ENCODE data around the gene FAM13A. TPM values are rescaled to one million over a fixed set of nuclear protein-coding genes. Genes with fewer than 3 reads are reported as not detected.
"Not testable (repeated sequence)": the region's sequence is repeated elsewhere in the genome, so short reads cannot be mapped to it uniquely, and the experiment has no call there.

The FAM13A gene
- 15.1 and 15.5 TPM in 2 replicates for total RNA-seq (2014; rRNA removed; shearing (Covaris generic))
- 11.7 and 13.2 TPM in 2 replicates for polyA plus RNA-seq (2015; cell fraction: cytosol; rRNA removed)
- 19.2 and 26.7 TPM in 2 replicates for polyA plus RNA-seq (2015; cell fraction: nucleus; rRNA removed)

DNA sequence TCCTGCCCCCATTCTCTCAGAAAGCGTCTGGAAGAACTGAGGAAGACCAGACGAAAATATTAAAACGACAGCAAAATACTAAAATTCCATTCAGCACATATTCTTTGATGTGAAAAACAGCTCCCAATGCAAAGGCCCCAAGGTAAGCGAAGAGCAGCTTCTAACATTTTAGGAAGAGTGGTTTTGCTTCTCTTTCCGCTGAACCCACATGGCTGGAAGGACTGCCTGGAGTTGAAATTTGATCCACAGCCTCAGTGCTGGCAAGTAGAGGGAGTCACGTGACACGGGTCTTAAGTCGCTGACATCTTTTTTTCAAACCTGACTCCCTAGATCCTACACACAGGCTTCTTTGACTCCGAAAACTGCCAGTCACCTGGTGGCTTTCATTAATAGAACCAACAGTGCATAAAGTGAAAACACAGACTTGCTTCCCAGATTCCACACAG is at the start of gene FAM13A:
FAM13A (minus strand) TSS at position 233 of the 446 bp plus-strand sequence; CDS start at position 12, 221 bp downstream.
- peak; percentile 97 for DNase-seq (ENCODE audit: low read depth, low spot score)
- in situ Hi-C loops (cut with HindIII; ENCODE audit: low pct_unique_long_range_greater_than_20kb, low sequenced_read_pairs), result no loop called here

DNA sequence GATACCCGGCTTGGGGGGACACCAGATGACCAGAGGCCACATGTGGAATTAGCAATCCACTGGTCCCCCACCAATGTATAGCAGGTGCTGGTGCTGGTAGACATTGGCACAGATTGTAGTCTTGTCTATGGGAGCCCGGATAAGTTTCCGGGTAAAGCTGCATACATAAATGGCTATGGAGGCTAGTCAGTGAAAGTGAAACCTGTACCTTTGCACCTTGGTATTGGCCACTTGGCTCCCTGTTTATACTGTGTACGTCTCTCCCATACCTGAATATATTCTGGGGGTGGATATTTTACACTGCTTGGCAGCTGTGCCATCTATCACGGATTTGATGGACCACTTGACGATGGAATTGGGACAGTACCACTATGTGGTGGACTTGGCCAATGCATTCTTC is 48.7 kb upstream of the FAM13A start:
- in situ Hi-C loops (cut with HindIII; ENCODE audit: low pct_unique_long_range_greater_than_20kb, low sequenced_read_pairs), result no loop called here
- DNase-seq (ENCODE audit: low read depth, low spot score), result no peak

- in situ Hi-C loops (cut with HindIII; ENCODE audit: low pct_unique_long_range_greater_than_20kb, low sequenced_read_pairs), result no loop called here
- no peak for DNase-seq (ENCODE audit: low read depth, low spot score)
Observed at GRCh38 chr4:89101256-89102161, 44.5 kb upstream of the FAM13A start.

- in situ Hi-C loops (cut with HindIII; ENCODE audit: low pct_unique_long_range_greater_than_20kb, low sequenced_read_pairs), result no loop called here
- no peak for DNase-seq (ENCODE audit: low read depth, low spot score)
Observed at GRCh38 chr4:89100853-89101252, 43.9 kb upstream of the FAM13A start.

GRCh38 chr4:89099471-89099870 is 42.5 kb upstream of the FAM13A start:
- in situ Hi-C loops (cut with HindIII; ENCODE audit: low pct_unique_long_range_greater_than_20kb, low sequenced_read_pairs), result no loop called here
- no peak for DNase-seq (ENCODE audit: low read depth, low spot score)

GRCh38 chr4:89099034-89099433 is 42.0 kb upstream of the FAM13A start:
- in situ Hi-C loops (cut with HindIII; ENCODE audit: low pct_unique_long_range_greater_than_20kb, low sequenced_read_pairs), result no loop called here
- no peak for DNase-seq (ENCODE audit: low read depth, low spot score)

GRCh38 chr4:89078300-89078699 is 21.3 kb upstream of the FAM13A start:
- DNase-seq (ENCODE audit: low read depth, low spot score), result no peak
- in situ Hi-C loops (cut with HindIII; ENCODE audit: low pct_unique_long_range_greater_than_20kb, low sequenced_read_pairs), result no loop called here

- no peak for DNase-seq (ENCODE audit: low read depth, low spot score)
- in situ Hi-C loops (cut with HindIII; ENCODE audit: low pct_unique_long_range_greater_than_20kb, low sequenced_read_pairs), result no loop called here
Observed at GRCh38 chr4:89077761-89078160, 20.8 kb upstream of the FAM13A start.

GRCh38 chr4:89072921-89073320 is 15.9 kb upstream of the FAM13A start:
- in situ Hi-C loops (cut with HindIII; ENCODE audit: low pct_unique_long_range_greater_than_20kb, low sequenced_read_pairs), result no loop called here
- DNase-seq (ENCODE audit: low read depth, low spot score), result no peak

- in situ Hi-C loops (cut with HindIII; ENCODE audit: low pct_unique_long_range_greater_than_20kb, low sequenced_read_pairs), result no loop called here
- no peak for DNase-seq (ENCODE audit: low read depth, low spot score)
Observed at GRCh38 chr4:89071311-89071710, 14.3 kb upstream of the FAM13A start.

GRCh38 chr4:89070041-89070440 is 13.1 kb upstream of the FAM13A start:
- in situ Hi-C loops (cut with HindIII; ENCODE audit: low pct_unique_long_range_greater_than_20kb, low sequenced_read_pairs), result no loop called here
- DNase-seq (ENCODE audit: low read depth, low spot score), result no peak

- in situ Hi-C loops (cut with HindIII; ENCODE audit: low pct_unique_long_range_greater_than_20kb, low sequenced_read_pairs), result no loop called here
- no peak for DNase-seq (ENCODE audit: low read depth, low spot score)
Observed at GRCh38 chr4:89069481-89069880, 12.5 kb upstream of the FAM13A start.

GRCh38 chr4:89067417-89067816 is 10.4 kb upstream of the FAM13A start:
- in situ Hi-C loops (cut with HindIII; ENCODE audit: low pct_unique_long_range_greater_than_20kb, low sequenced_read_pairs), result no loop called here

DNA sequence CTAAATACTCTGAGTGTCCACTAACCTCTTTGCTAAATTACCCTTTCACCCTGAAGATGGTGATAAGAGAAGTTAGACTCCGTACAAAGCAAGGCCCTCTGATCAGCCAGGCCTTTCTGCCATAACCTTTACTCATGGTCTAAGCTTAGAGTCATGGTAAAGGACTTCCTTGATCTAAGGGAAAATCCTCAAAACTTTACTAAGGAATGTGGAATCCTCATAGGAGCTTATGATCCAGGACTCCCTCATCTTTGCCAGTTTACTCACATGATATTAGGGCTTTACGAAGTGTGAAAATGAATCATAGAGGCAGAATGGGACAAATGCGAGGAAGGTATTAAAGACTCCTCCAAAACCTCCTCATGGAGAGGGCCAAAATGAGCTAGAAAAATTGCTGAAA is 7.9 kb upstream of the FAM13A start:
- in situ Hi-C loops (cut with HindIII; ENCODE audit: low pct_unique_long_range_greater_than_20kb, low sequenced_read_pairs), result no loop called here
- DNase-seq (ENCODE audit: low read depth, low spot score), result no peak

More at GRCh38 chr4:89067417-89067816, 10.4 kb upstream of the FAM13A start:
- no peak for DNase-seq (ENCODE audit: low read depth, low spot score)

- in situ Hi-C loops (cut with HindIII; ENCODE audit: low pct_unique_long_range_greater_than_20kb, low sequenced_read_pairs); DNase-seq (ENCODE audit: low read depth, low spot score): not testable (repeated sequence)
Observed at GRCh38 chr4:89057844-89058243, 859 bp upstream of the FAM13A start.

GRCh38 chr4:89056292-89056952 is 563 bp downstream of the FAM13A start:
- no peak for DNase-seq (ENCODE audit: low read depth, low spot score)
- in situ Hi-C loops (cut with HindIII; ENCODE audit: low pct_unique_long_range_greater_than_20kb, low sequenced_read_pairs), result no loop called here

- in situ Hi-C loops (cut with HindIII; ENCODE audit: low pct_unique_long_range_greater_than_20kb, low sequenced_read_pairs), result no loop called here
- no peak for DNase-seq (ENCODE audit: low read depth, low spot score)
Observed at GRCh38 chr4:89055157-89056080, 1.6 kb downstream of the FAM13A start.

DNA sequence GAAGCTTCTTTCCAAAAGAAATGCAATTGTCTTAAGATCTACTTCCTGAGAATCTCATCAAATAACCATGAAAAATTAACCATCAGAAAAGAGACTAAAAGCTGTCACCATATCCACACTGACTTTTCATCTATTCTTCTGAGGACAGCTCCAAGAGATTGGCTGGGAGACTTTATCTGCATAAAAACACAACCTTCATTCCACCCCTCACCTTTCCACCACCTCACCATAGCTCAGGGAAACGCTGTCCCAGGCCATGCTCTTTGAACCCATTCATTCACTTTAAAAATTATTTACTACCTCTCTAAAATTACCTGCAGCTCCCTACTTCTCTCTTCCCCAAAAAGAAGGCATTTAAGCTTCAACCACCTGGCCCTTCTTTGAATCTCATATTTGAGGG is 2.4 kb downstream of the FAM13A start:
- DNase-seq (ENCODE audit: low read depth, low spot score), result no peak
- in situ Hi-C loops (cut with HindIII; ENCODE audit: low pct_unique_long_range_greater_than_20kb, low sequenced_read_pairs), result no loop called here
